SU-DHL-6 (cell line): Measurements from ENCODE around the gene LSS.

Source experiments
- EZH2phosphoT487 ChIP-seq: fragments of 200-600 bp; sonication (generic), shearing (Covaris generic); conservative IDR thresholded peaks from 2 replicates; pipeline ENCODE4 v1.6.1; 2018; ENCODE audit warnings: mild to moderate bottlenecking, antibody characterized with exemption, low read length, moderate library complexity, mixed read lengths
- TF ChIP-seq, protein P1 (sequence below): fragments of 200-600 bp; sonication (generic); IDR thresholded peaks from one replicate; pipeline ENCODE4 v1.5.1; 2017; ENCODE audit warnings: antibody characterized with exemption, mild to moderate bottlenecking, low read length, moderate library complexity; ENCODE audit not compliant: insufficient read depth, poor library complexity, severe bottlenecking

DNA sequence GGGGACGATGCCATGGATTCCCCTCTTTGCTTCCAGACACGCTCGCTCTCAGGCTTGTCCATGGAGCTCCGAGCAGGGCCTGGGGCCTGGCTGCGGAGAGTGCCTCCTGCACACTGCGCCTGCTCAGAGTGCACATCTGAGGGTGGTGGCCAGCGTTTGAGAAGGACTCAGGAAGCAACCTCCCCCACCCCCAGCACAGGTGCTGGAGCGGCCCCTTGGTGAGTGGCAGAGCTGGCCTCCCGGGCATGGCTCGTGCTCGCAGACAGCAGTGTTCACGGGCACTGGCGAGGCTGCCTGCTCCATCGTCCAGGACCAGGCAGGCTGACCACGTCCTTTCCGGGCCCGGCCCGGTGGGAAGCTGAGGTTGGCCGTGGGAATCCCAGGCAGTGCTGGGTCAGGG lies 47.1 kb downstream of the LSS start:
- TF ChIP-seq, protein P1, sequence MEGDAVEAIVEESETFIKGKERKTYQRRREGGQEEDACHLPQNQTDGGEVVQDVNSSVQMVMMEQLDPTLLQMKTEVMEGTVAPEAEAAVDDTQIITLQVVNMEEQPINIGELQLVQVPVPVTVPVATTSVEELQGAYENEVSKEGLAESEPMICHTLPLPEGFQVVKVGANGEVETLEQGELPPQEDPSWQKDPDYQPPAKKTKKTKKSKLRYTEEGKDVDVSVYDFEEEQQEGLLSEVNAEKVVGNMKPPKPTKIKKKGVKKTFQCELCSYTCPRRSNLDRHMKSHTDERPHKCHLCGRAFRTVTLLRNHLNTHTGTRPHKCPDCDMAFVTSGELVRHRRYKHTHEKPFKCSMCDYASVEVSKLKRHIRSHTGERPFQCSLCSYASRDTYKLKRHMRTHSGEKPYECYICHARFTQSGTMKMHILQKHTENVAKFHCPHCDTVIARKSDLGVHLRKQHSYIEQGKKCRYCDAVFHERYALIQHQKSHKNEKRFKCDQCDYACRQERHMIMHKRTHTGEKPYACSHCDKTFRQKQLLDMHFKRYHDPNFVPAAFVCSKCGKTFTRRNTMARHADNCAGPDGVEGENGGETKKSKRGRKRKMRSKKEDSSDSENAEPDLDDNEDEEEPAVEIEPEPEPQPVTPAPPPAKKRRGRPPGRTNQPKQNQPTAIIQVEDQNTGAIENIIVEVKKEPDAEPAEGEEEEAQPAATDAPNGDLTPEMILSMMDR: no peak
- TF ChIP-seq EZH2phosphoT487: no peak
